H1 (cell line): ENCODE data around the gene IRAG1. TPM values are rescaled to one million over a fixed set of nuclear protein-coding genes. Genes with fewer than 3 reads are reported as not detected.

ENCODE experiments used
- CTCF ChIA-PET: fragments of 300-600 bp; sonication (Branson Sonifier 250); formaldehyde crosslinking; loops from one replicate; lab custom pipeline; 2021; ENCODE audit not compliant: partially characterized antibody; lab: Charles Lee
- POLR2A ChIA-PET: fragments of 300-600 bp; sonication (Branson Sonifier 250); formaldehyde crosslinking; loops from one replicate; lab custom pipeline; 2021; ENCODE audit warnings: inconsistent platforms; ENCODE audit not compliant: partially characterized antibody; lab: Charles Lee
- DNase-seq, 2 experiments: peaks; one replicate each; pipeline versions ENCODE4 v3.0.0 to v3.0.0-alpha.2; 2010 to 2022; ENCODE audit warnings: low spot score in 2 of 2, low read depth in 1 of 2, mixed read lengths in 1 of 2
- FAIRE-seq: peaks from 2 replicates; lab custom pipeline; 2011; peaks lifted over from hg19 to GRCh38; lab: Jason Lieb, UNC
- H2AFZ ChIP-seq: 2 replicates; pipeline ENCODE4 v1.8.1; 2012; ENCODE audit warnings: low read length, inconsistent platforms
- H2AK5ac ChIP-seq: 2 replicates; pipeline ENCODE4 v1.6.1; 2013; ENCODE audit warnings: low read depth, low read length
- H2BK120ac ChIP-seq: replicated peaks from 2 replicates; pipeline ENCODE3; 2013; ENCODE audit warnings: low read depth, low read length, inconsistent platforms
- H2BK12ac ChIP-seq: 2 replicates; pipeline ENCODE4 v1.6.1; 2013; ENCODE audit warnings: low read depth, low read length
- H2BK15ac ChIP-seq: 2 replicates; pipeline ENCODE4 v1.6.1; 2013; ENCODE audit warnings: low read length
- H2BK20ac ChIP-seq: 2 replicates; pipeline ENCODE4 v1.6.1; 2013; ENCODE audit warnings: low read length
- H2BK5ac ChIP-seq: 2 replicates; pipeline ENCODE4 v1.6.1; 2013; ENCODE audit warnings: low read depth, low read length
- H3K14ac ChIP-seq: 2 replicates; pipeline ENCODE4 v1.6.1; 2013; ENCODE audit warnings: inconsistent platforms; ENCODE audit not compliant: insufficient read length
- H3K18ac ChIP-seq: 2 replicates; pipeline ENCODE4 v1.6.1; 2013; ENCODE audit warnings: low read length; ENCODE audit errors: extremely low read depth
- H3K23ac ChIP-seq: 2 replicates; pipeline ENCODE4 v1.6.1; 2013; ENCODE audit warnings: inconsistent platforms; ENCODE audit not compliant: insufficient read length
- H3K23me2 ChIP-seq: 2 replicates; pipeline ENCODE4 v1.6.1; 2013; ENCODE audit warnings: low read depth, low read length
- H3K27ac ChIP-seq: 2 replicates; pipeline ENCODE4 v1.6.1; 2011; ENCODE audit warnings: low read depth, low read length, inconsistent platforms
- H3K27me3 ChIP-seq, 4 experiments: replicated peaks in 1 of 4; 1 replicate in 1 of 4; 2 replicates in 3 of 4; pipeline versions ENCODE4 v1.6.1 to v1.8.1; 2011 to 2013; ENCODE audit warnings: low read length in 3 of 4, mild to moderate bottlenecking in 3 of 4, inconsistent platforms in 2 of 4, mixed read lengths in 2 of 4, moderate library complexity in 1 of 4; ENCODE audit not compliant: control insufficient read depth in 3 of 4, insufficient read depth in 3 of 4; ENCODE audit errors: extremely low read depth in 1 of 4
- H3K36me3 ChIP-seq, 4 experiments: 2 replicates each; pipeline versions ENCODE4 v1.6.1 to v1.8.1; 2011 to 2013; ENCODE audit warnings: mild to moderate bottlenecking in 4 of 4, low read length in 3 of 4, moderate library complexity in 2 of 4, control low read depth in 1 of 4, inconsistent platforms in 1 of 4; ENCODE audit not compliant: insufficient read depth in 4 of 4, control insufficient read depth in 2 of 4
- H3K4ac ChIP-seq: replicated peaks from 2 replicates; pipeline ENCODE3; 2013; ENCODE audit warnings: low read length, low read depth, mixed read lengths, inconsistent platforms; ENCODE audit not compliant: insufficient read length
- H3K4me1 ChIP-seq, 4 experiments: replicated peaks in 1 of 4; 1 replicate in 1 of 4; 2 replicates in 3 of 4; pipeline versions ENCODE4 v1.6.1 to v1.8.1; 2011 to 2013; ENCODE audit warnings: low read length in 3 of 4, inconsistent platforms in 2 of 4, mixed read lengths in 1 of 4; ENCODE audit not compliant: insufficient read depth in 4 of 4, control insufficient read depth in 3 of 4
- H3K4me2 ChIP-seq, 2 experiments: 2 replicates each; pipeline versions ENCODE4 v1.6.1 to v1.8.1; 2011 to 2013; ENCODE audit warnings: low read depth in 2 of 2, low read length in 2 of 2, control low read depth in 1 of 2, inconsistent platforms in 1 of 2, mild to moderate bottlenecking in 1 of 2; ENCODE audit not compliant: insufficient read depth in 1 of 2
- H3K4me3 ChIP-seq, 4 experiments: fragments of 200-600, 300-600 bp in 1 of 4; sonication (generic), shearing (Covaris generic), sonication (Bioruptor Twin) in 1 of 4; 2 replicates each; pipeline versions ENCODE4 v1.5.1 to v1.8.1; 2011 to 2016; ENCODE audit warnings: low read length in 4 of 4, low read depth in 3 of 4, control low read depth in 2 of 4, inconsistent platforms in 2 of 4, mild to moderate bottlenecking in 2 of 4, mixed read lengths in 1 of 4, moderate library complexity in 1 of 4; ENCODE audit not compliant: insufficient read depth in 2 of 4; ENCODE audit errors: extremely low read depth in 1 of 4
- H3K56ac ChIP-seq: replicated peaks from 2 replicates; pipeline ENCODE3; 2013; ENCODE audit warnings: low read depth, mild to moderate bottlenecking, mixed read lengths, low read length, inconsistent platforms; ENCODE audit not compliant: insufficient read length
- H3K79me1 ChIP-seq: 2 replicates; pipeline ENCODE4 v1.6.1; 2013; ENCODE audit warnings: low read depth, low read length, control low read depth
- H3K79me2 ChIP-seq, 2 experiments: 2 replicates each; pipeline versions ENCODE4 v1.6.1 to v1.8.1; 2012 to 2013; ENCODE audit warnings: low read length in 2 of 2, mild to moderate bottlenecking in 2 of 2, inconsistent platforms in 1 of 2; ENCODE audit not compliant: insufficient read depth in 2 of 2, control insufficient read depth in 1 of 2
- H3K9ac ChIP-seq, 4 experiments: replicated peaks in 1 of 4; 1 replicate in 1 of 4; 2 replicates in 3 of 4; pipeline versions ENCODE4 v1.6.1 to v1.8.1; 2011 to 2013; ENCODE audit warnings: low read depth in 3 of 4, low read length in 3 of 4, control low read depth in 2 of 4, mild to moderate bottlenecking in 2 of 4, moderate library complexity in 2 of 4, inconsistent platforms in 1 of 4; ENCODE audit errors: extremely low read depth in 1 of 4
- H3K9me3 ChIP-seq, 2 experiments: 2 replicates each; pipeline versions ENCODE4 v1.6.1 to v1.8.1; 2012 to 2013; ENCODE audit warnings: mild to moderate bottlenecking in 2 of 2, moderate library complexity in 2 of 2, control low read depth in 1 of 2, inconsistent platforms in 1 of 2, low read depth in 1 of 2, low read length in 1 of 2, mixed read lengths in 1 of 2; ENCODE audit not compliant: insufficient read depth in 2 of 2
- H4K20me1 ChIP-seq, 2 experiments: replicated peaks in 1 of 2; 2 replicates each; pipeline versions ENCODE3 to v1.8.1; 2011 to 2013; ENCODE audit warnings: inconsistent platforms in 2 of 2, low read length in 2 of 2, mild to moderate bottlenecking in 1 of 2; ENCODE audit not compliant: insufficient read depth in 2 of 2, control insufficient read depth in 1 of 2
- H4K5ac ChIP-seq: 2 replicates; pipeline ENCODE4 v1.6.1; 2013; ENCODE audit warnings: low read length, low read depth, mixed read lengths, inconsistent platforms; ENCODE audit not compliant: insufficient read length
- H4K8ac ChIP-seq: 2 replicates; pipeline ENCODE4 v1.8.0; 2013; ENCODE audit warnings: mild to moderate bottlenecking, moderate library complexity, low read length, inconsistent platforms; ENCODE audit not compliant: insufficient read depth; ENCODE audit errors: extremely low read depth
- H4K91ac ChIP-seq: replicated peaks from 2 replicates; pipeline ENCODE3; 2013; ENCODE audit warnings: low read length, mixed read lengths, inconsistent platforms; ENCODE audit not compliant: insufficient read length
- EP300 ChIP-seq, 2 experiments: IDR thresholded peaks; 1 replicate in 1 of 2; 2 replicates in 1 of 2; pipeline ENCODE4 v1.6.1; 2011 to 2012; ENCODE audit warnings: low read depth in 2 of 2, low read length in 2 of 2, mild to moderate bottlenecking in 2 of 2, borderline replicate concordance in 1 of 2, inconsistent platforms in 1 of 2, moderate library complexity in 1 of 2
- HDAC6 ChIP-seq: IDR thresholded peaks from one replicate; pipeline ENCODE4 v1.7.1; 2012; ENCODE audit warnings: low read depth, mild to moderate bottlenecking, inconsistent platforms, low read length, moderate library complexity
- NANOG ChIP-seq: IDR thresholded peaks from 2 replicates; pipeline ENCODE4 v1.6.1; 2011; ENCODE audit warnings: low read length, low read depth, mild to moderate bottlenecking, inconsistent platforms; ENCODE audit not compliant: insufficient read depth, poor library complexity, severe bottlenecking
- SIN3A ChIP-seq, 2 experiments: IDR thresholded peaks in 1 of 2; conservative IDR thresholded peaks in 1 of 2; 2 replicates each; pipeline ENCODE4 v1.6.1; 2011 to 2012; ENCODE audit warnings: low read length in 2 of 2, improper control_type of control experiment in 1 of 2, low read depth in 1 of 2, mild to moderate bottlenecking in 1 of 2
- TEAD4 ChIP-seq: IDR thresholded peaks from 2 replicates; pipeline ENCODE4 v1.6.1; 2012; ENCODE audit warnings: low read depth, low read length, inconsistent platforms, mixed read lengths
- WGBS, 2 experiments: shearing (Covaris generic) in 1 of 2; methylation state at CpG; one replicate each; pipeline versions ENCODE4 v1.1.6 to v1.1.7; 2013 to 2015; ENCODE audit warnings: low lambda C conversion rate in 2 of 2, mixed read lengths in 2 of 2, inconsistent platforms in 1 of 2, low coverage in 1 of 2, missing lambda C conversion rate in 1 of 2; ENCODE audit not compliant: insufficient replicate concordance in 2 of 2, insufficient coverage in 1 of 2, insufficient read length in 1 of 2; ENCODE audit errors: extremely low coverage in 1 of 2, missing lambda C conversion rate in 1 of 2; 5-methylcytosine and 5-hydroxymethylcytosine counted together
- polyA plus RNA-seq, 7 experiments: library from polyadenylated mRNA; depleted of rRNA in 3 of 7; stranded (reverse) in 5 of 7; unstranded in 2 of 7; fragments of >200 nt in 5 of 7; fragments of 200-250 nt in 2 of 7; gene quantifications; 1 replicate in 5 of 7; 2 replicates in 1 of 7; 4 replicates in 1 of 7; pipeline versions ENCODE4 v1.2.1 to v1.2.3, GENCODE V29; 2011 to 2013; ENCODE audit warnings: missing spikeins in 2 of 7, mixed read lengths in 2 of 7
- total RNA-seq: library from RNA; stranded (reverse); fragmentation: NEBNext Ultra II Directional; extraction: Animal tissue kit (Norgen Biotek cat#: 25700); gene quantifications from 2 replicates; pipeline ENCODE4 v1.2.1, GENCODE V29; 2021

Gene IRAG1
- total and polyA plus RNA-seq, 2 of the 8 experiments (the other 6 are each of a cell fraction or from before 2014, with no cell fraction given) = 1.8 to 2.7 TPM

DNA sequence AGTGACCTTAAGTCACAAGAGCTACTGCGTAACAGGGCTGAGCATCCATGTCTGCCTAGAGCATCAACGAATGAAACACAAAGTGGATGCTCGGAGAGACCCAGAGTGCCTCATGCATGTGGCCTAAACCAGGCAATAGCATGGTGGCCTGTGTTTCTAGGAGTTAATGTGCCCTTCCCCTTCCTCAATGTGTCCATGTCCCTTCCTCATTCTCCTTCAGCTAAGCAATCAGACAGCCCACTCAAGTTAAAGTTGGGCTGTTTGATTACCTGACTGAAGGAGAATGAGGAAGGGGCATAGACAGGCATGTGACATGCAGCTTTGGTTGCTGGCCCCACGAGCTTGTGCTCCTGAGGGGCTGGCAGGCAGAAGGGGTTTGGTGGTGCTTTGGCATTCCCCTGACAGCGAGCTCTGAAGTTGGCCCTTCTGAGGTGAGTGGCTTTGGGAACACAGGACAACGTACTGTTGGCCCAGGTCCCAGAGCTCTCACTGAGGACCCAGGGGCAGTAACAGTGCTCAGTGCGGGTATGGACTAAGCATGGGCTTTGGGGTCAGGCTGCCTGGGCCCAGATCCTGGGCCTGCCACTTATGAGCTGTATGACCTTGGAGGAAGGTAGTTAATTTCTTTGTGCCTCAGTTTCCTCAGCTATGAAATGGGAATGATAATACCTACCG lies 46.7 kb downstream of the IRAG1 start:
- no peak overlapping the region for H3K4me2 ChIP-seq
- DNase-seq = no peak
- no peak for FAIRE-seq
- TF ChIP-seq NANOG (no peak), SIN3A (conservative IDR thresholded peaks at IDR 0.05 in 1 of 2, IDR thresholded peaks at IDR 0.05 in 1 of 2; ENCODE audit: low read depth in 1 of 2, low read length in 2 of 2) (no peak), EP300 (IDR thresholded peaks at IDR 0.05; ENCODE audit: borderline replicate concordance in 1 of 2, low read depth in 2 of 2, low read length in 2 of 2) (no peak), HDAC6 (no peak), TEAD4 (no peak)

More for the DNA sequence above, 46.7 kb downstream of the IRAG1 start:
- no peaks in the 10 kb centered on the region for H3K36me3 ChIP-seq
- no peaks in the 10 kb centered on the region for H4K20me1 ChIP-seq
- no peaks in the 10 kb centered on the region for H3K79me2 ChIP-seq
- no peak overlapping the region for H3K18ac ChIP-seq
- ChIA-PET CTCF (interaction anchor here (0.9 to 5.1 kb wide), 10 partner anchors 8 to 545 kb away, joined by 3 to 25 read pairs (median 3); no protein-coding TSS in a partner anchor), POLR2A (no interaction called here)
- H3K14ac ChIP-seq = no peak overlapping the region
- H4K91ac ChIP-seq = no peak overlapping the region
- no peaks in the 10 kb centered on the region for H3K27me3 ChIP-seq
- no peak overlapping the region for H2BK12ac ChIP-seq
- no peak overlapping the region for H2AK5ac ChIP-seq
- no peak overlapping the region for H4K5ac ChIP-seq
- H3K27ac ChIP-seq = no peak overlapping the region
- no peaks in the 10 kb centered on the region for H3K79me1 ChIP-seq
- H2AFZ ChIP-seq = no peak overlapping the region
- no peak overlapping the region for H3K56ac ChIP-seq
- peaks cover 0 to 1% (median 0%) of the 10 kb centered on the region in 4 experiments; a peak in 1 of 7 replicates for H3K4me1 ChIP-seq
- no peak overlapping the region for H3K4ac ChIP-seq
- WGBS, 2 experiments = 89% methylated on average over 8 of the region's 8 CpGs; no CpG with 5 or more reads in 1 of the 2 experiments
- H3K23me2 ChIP-seq = no peaks in the 10 kb centered on the region; the same call in 1 of the 2 replicates
- no peak overlapping the region for H3K4me3 ChIP-seq
- no peak overlapping the region for H4K8ac ChIP-seq
- no peak overlapping the region for H2BK20ac ChIP-seq
- H3K23ac ChIP-seq = no peak overlapping the region
- H2BK120ac ChIP-seq = no peak overlapping the region
- H2BK5ac ChIP-seq = peak overlapping the region; percentile 49; the same call in 1 of the 2 replicates
- H2BK15ac ChIP-seq = 0 out of 2 replicates have a peak overlapping the region, but pooled peaks have one; percentile 32
- no peaks in the 10 kb centered on the region for H3K9me3 ChIP-seq
- no peak overlapping the region for H3K9ac ChIP-seq
